ENCODE measurements around the gene ZDHHC24. TPM values are rescaled to one million over a fixed set of nuclear protein-coding genes. Genes with fewer than 3 reads are reported as not detected.

The ZDHHC24 gene
- total RNA-seq, 1 donor from 2014 or later, result 15.6 TPM

Other genes with a start within 250 kb of the ZDHHC24 start
- 0.10 TPM in 1 of 2 replicates, not detected in the other for gene CD248, start 229.0 kb downstream of the ZDHHC24 start, total RNA-seq
- 0.78 and 0.86 TPM in 2 replicates for gene RIN1, start 209.6 kb downstream of the ZDHHC24 start, total RNA-seq
- 63.1 and 67.1 TPM in 2 replicates for gene BRMS1, start 200.9 kb downstream of the ZDHHC24 start, total RNA-seq
- gene B4GAT1, start 198.4 kb downstream of the ZDHHC24 start, total RNA-seq, result 10.6 and 12.1 TPM in 2 replicates
- 14.3 and 16.6 TPM in 2 replicates for gene SLC29A2, start 174.3 kb downstream of the ZDHHC24 start, total RNA-seq
- not detected in 2 replicates for gene NPAS4, start 125.0 kb downstream of the ZDHHC24 start, total RNA-seq
- gene MRPL11, start 107.2 kb downstream of the ZDHHC24 start, total RNA-seq, result 93.0 and 93.6 TPM in 2 replicates
- gene PELI3, start 79.1 kb downstream of the ZDHHC24 start, total RNA-seq, result 15.3 and 15.8 TPM in 2 replicates
- 102 and 112 TPM in 2 replicates for gene DPP3, start 65.6 kb downstream of the ZDHHC24 start, total RNA-seq
- 18.0 and 18.1 TPM in 2 replicates for gene BBS1, start 35.4 kb downstream of the ZDHHC24 start, total RNA-seq
- gene ACTN3, start 855 bp upstream of the ZDHHC24 start, total RNA-seq, result 0.05 TPM in 1 of 2 replicates, not detected in the other
- gene CTSF, start 22.6 kb upstream of the ZDHHC24 start, total RNA-seq, result 0.71 and 0.73 TPM in 2 replicates
- gene CCDC87, start 47.0 kb upstream of the ZDHHC24 start, total RNA-seq, result 0.29 and 0.37 TPM in 2 replicates
- gene CCS, start 47.1 kb upstream of the ZDHHC24 start, total RNA-seq, result 25.3 and 32.1 TPM in 2 replicates
- 198 and 200 TPM in 2 replicates for gene RBM14, start 70.6 kb upstream of the ZDHHC24 start, total RNA-seq
- gene RBM4, start 92.7 kb upstream of the ZDHHC24 start, total RNA-seq, result 131 and 133 TPM in 2 replicates
- gene RBM4B, start 131.8 kb upstream of the ZDHHC24 start, total RNA-seq, result 14.3 and 16.6 TPM in 2 replicates
- gene SPTBN2, start 183.2 kb upstream of the ZDHHC24 start, total RNA-seq, result 0.91 and 1.1 TPM in 2 replicates

Measured in activated T-helper 1 cell treated with anti-CD3 and anti-CD28 coated beads, Interleukin-12 subunit alpha, Interleukin-12 subunit beta, Interleukin-2, Interleukin-4 antibody, amounts not matched to agents 30 ng/mL and 10 ng/mL and 1 ng/mL, durations not matched to agents 14 hours and 24 hours and 36 hours (primary cell).